Measurements from ENCODE around the gene CASKIN2. TPM values are rescaled to one million over a fixed set of nuclear protein-coding genes. Genes with fewer than 3 reads are reported as not detected.
"Not testable (repeated sequence)": the region's sequence is repeated elsewhere in the genome, so short reads cannot be mapped to it uniquely, and the experiment has no call there.

The CASKIN2 gene
- total RNA-seq, 1 experiment from 2014 or later: 19.2 TPM

DNA sequence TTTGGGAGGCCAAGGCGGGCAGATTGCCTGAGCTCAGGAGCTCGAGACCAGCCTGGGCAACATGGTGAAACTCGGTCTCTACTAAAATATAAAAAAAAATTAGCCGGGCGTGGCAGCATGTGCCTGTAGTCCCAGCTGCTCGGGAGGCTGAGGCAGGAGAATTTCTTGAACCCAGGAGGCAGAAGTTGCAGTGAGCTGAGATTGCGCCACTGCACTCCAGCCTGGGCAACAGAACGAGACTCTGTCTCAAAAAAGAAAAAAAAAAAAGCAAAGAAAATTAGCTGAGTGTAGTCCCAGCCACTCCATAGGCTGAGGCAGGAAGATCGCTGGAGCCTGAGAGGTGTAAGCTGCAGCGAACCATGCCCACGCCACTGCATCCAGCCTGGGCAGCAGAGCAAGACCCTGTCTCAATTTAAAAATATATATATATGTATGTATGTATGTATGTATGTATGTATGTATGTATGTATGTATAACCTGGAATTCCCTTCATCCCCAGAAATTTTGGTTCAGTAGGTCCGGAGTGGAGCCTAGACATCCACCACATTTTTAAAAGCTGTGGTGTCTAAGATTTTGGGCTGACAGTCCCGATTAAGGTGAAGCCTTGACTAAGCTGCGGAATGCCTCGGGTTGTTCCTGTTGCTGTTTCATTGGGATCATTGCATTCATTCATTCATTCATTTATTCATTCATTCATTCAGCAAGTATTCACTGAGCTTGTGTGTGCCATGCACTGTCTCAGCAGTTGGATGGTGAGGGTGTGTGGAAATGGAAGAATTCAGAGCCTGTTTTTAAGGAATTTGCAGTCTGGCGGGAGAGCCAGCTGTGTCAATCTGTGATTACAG, 33.0 kb downstream of the CASKIN2 start:
- H3K27me3 Mint-ChIP-seq (ENCODE audit: insufficient read depth, unreplicated experiment): no peaks in the 10 kb centered on the region
- H3K27ac Mint-ChIP-seq (ENCODE audit: low read depth, unreplicated experiment): no peak overlapping the region
- intact Hi-C loops (cut with micrococcal nuclease): no loop called here
- no peaks in the 10 kb centered on the region for H3K4me1 Mint-ChIP-seq (ENCODE audit: insufficient read depth, unreplicated experiment)
- H3K9me3 Mint-ChIP-seq (ENCODE audit: unreplicated experiment): no peaks in the 10 kb centered on the region
- no peak for DNase-seq (ENCODE audit: unreplicated experiment)
- POLR2A ChIA-PET: interaction anchor here (0.9 to 1.9 kb wide), 3 partner anchors 25 to 27 kb away, joined by 3 to 4 read pairs (median 4); partner anchors contain the start of gene TMEM94
- CTCF ChIA-PET: interaction anchor here (0.7 to 0.8 kb wide), 2 partner anchors 34 to 38 kb away, joined by 3 to 5 read pairs; partner anchors contain the start of gene TSEN54
- peaks cover 16% of the 10 kb centered on the region for H3K36me3 Mint-ChIP-seq (ENCODE audit: insufficient read depth, unreplicated experiment)
- BruUV-seq (replicated peaks): no TSS peak
- TF ChIP-seq, protein P1, sequence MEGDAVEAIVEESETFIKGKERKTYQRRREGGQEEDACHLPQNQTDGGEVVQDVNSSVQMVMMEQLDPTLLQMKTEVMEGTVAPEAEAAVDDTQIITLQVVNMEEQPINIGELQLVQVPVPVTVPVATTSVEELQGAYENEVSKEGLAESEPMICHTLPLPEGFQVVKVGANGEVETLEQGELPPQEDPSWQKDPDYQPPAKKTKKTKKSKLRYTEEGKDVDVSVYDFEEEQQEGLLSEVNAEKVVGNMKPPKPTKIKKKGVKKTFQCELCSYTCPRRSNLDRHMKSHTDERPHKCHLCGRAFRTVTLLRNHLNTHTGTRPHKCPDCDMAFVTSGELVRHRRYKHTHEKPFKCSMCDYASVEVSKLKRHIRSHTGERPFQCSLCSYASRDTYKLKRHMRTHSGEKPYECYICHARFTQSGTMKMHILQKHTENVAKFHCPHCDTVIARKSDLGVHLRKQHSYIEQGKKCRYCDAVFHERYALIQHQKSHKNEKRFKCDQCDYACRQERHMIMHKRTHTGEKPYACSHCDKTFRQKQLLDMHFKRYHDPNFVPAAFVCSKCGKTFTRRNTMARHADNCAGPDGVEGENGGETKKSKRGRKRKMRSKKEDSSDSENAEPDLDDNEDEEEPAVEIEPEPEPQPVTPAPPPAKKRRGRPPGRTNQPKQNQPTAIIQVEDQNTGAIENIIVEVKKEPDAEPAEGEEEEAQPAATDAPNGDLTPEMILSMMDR (IDR thresholded peaks at IDR 0.05; ENCODE audit: unreplicated experiment): no peak
- no peak overlapping the region for H3K4me3 Mint-ChIP-seq (ENCODE audit: unreplicated experiment)

DNA sequence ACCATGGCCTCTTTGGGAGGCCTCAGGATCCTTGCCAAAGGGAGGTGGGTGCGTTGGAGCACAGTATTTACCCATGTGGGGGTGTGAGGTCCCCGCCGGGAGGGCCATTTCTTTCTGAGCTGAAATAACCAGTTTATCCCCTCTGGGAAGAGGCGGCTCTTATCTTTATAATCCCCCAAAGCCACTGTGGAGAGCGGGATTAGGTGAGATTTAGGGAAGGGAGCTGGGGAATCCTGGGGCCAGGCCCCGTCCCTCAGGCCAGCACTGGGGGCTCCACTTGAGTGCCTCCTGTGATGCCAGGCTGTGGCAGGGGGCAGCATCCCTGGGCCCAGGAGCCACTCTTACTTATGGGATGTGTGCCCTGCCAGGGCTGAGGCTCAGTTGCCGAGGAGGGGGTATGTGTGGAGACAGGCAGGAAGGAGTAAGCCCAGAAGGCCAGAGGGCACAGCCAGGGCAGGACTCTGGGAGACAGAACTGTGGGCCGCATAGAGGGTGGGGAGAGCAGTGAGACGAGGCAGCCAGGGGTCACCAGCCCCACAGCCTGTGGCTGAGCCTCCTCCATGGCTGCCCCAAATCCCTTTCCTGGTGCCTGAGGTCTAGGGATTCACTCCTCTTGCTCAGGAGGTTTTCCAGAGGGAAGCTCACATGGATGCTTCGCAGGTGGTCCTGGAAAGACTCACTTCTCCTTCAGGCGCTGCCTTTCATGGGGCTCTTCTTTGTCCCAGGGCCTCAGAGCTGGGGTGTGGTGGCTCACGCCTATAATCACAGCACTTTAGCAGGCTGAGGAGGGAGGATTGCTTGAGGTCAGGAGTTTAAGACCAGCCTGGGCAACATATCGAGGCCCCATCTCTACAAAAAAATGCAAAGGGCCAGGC, 33.9 kb downstream of the CASKIN2 start:
- TF ChIP-seq, protein P1 (IDR thresholded peaks at IDR 0.05; ENCODE audit: unreplicated experiment): no peak
- Mint-ChIP-seq H3K27me3 (ENCODE audit: insufficient read depth, unreplicated experiment) (no peaks in the 10 kb centered on the region), H3K27ac (ENCODE audit: low read depth, unreplicated experiment) (no peak overlapping the region), H3K4me1 (ENCODE audit: insufficient read depth, unreplicated experiment) (no peaks in the 10 kb centered on the region), H3K9me3 (ENCODE audit: unreplicated experiment) (no peaks in the 10 kb centered on the region), H3K4me3 (ENCODE audit: unreplicated experiment) (no peak overlapping the region), H3K36me3 (ENCODE audit: insufficient read depth, unreplicated experiment) (peaks cover 20% of the 10 kb centered on the region)
- BruUV-seq (replicated peaks): no TSS peak
- CTCF ChIA-PET: interaction anchor here (0.8 kb wide), 1 partner anchor 35 kb away, joined by 3 read pairs; the partner anchor contains the start of gene TSEN54
- intact Hi-C loops (cut with micrococcal nuclease): no loop called here
- DNase-seq (ENCODE audit: unreplicated experiment): no peak
- POLR2A ChIA-PET: interaction anchor here (0.9 kb wide), 1 partner anchor 24 kb away, joined by 3 read pairs; no protein-coding TSS in a partner anchor

GRCh38 chr17:75480281-75480680, 35.1 kb downstream of the CASKIN2 start:
- Mint-ChIP-seq H3K27ac (ENCODE audit: low read depth, unreplicated experiment) (no peak overlapping the region), H3K9me3 (ENCODE audit: unreplicated experiment) (no peaks in the 10 kb centered on the region), H3K36me3 (ENCODE audit: insufficient read depth, unreplicated experiment) (peaks cover 20% of the 10 kb centered on the region), H3K27me3 (ENCODE audit: insufficient read depth, unreplicated experiment) (no peaks in the 10 kb centered on the region), H3K4me1 (ENCODE audit: insufficient read depth, unreplicated experiment) (no peaks in the 10 kb centered on the region), H3K4me3 (ENCODE audit: unreplicated experiment) (no peak overlapping the region)
- POLR2A ChIA-PET: no interaction called here
- TF ChIP-seq, protein P1 (IDR thresholded peaks at IDR 0.05; ENCODE audit: unreplicated experiment): no peak
- no peak for DNase-seq (ENCODE audit: unreplicated experiment)
- intact Hi-C loops (cut with micrococcal nuclease): no loop called here
- no TSS peak for BruUV-seq (replicated peaks)
- CTCF ChIA-PET: interaction anchor here (0.6 to 0.8 kb wide), 2 partner anchors 53 to 114 kb away, joined by 3 read pairs; no protein-coding TSS in a partner anchor

GRCh38 chr17:75478508-75478907, 36.8 kb downstream of the CASKIN2 start:
- no peak for DNase-seq (ENCODE audit: unreplicated experiment)
- no peaks in the 10 kb centered on the region for H3K27me3 Mint-ChIP-seq (ENCODE audit: insufficient read depth, unreplicated experiment)
- no peaks in the 10 kb centered on the region for H3K4me1 Mint-ChIP-seq (ENCODE audit: insufficient read depth, unreplicated experiment)
- intact Hi-C loops (cut with micrococcal nuclease): no loop called here
- CTCF ChIA-PET: no interaction called here
- no peaks in the 10 kb centered on the region for H3K9me3 Mint-ChIP-seq (ENCODE audit: unreplicated experiment)
- POLR2A ChIA-PET: interaction anchor here (0.7 kb wide), 1 partner anchor 593 kb away, joined by 3 read pairs; no protein-coding TSS in a partner anchor
- TF ChIP-seq, protein P1 (IDR thresholded peaks at IDR 0.05; ENCODE audit: unreplicated experiment): no peak
- no TSS peak for BruUV-seq (replicated peaks)
- H3K27ac Mint-ChIP-seq (ENCODE audit: low read depth, unreplicated experiment): no peak overlapping the region
- peaks cover 23% of the 10 kb centered on the region for H3K36me3 Mint-ChIP-seq (ENCODE audit: insufficient read depth, unreplicated experiment)
- no peak overlapping the region for H3K4me3 Mint-ChIP-seq (ENCODE audit: unreplicated experiment)

- DNase-seq (ENCODE audit: unreplicated experiment); intact Hi-C loops (cut with micrococcal nuclease); H3K27me3 Mint-ChIP-seq (ENCODE audit: insufficient read depth, unreplicated experiment); H3K9me3 Mint-ChIP-seq (ENCODE audit: unreplicated experiment); H3K4me3 Mint-ChIP-seq (ENCODE audit: unreplicated experiment); H3K27ac Mint-ChIP-seq (ENCODE audit: low read depth, unreplicated experiment); H3K4me1 Mint-ChIP-seq (ENCODE audit: insufficient read depth, unreplicated experiment); BruUV-seq (replicated peaks): not testable (repeated sequence)
- peaks cover 28% of the 10 kb centered on the region for H3K36me3 Mint-ChIP-seq (ENCODE audit: insufficient read depth, unreplicated experiment)
- ChIA-PET POLR2A (interaction anchor here (0.6 kb wide), 1 partner anchor 64 kb away, joined by 3 read pairs; no protein-coding TSS in a partner anchor), CTCF (interaction anchor here (0.9 kb wide), 1 partner anchor 52 kb away, joined by 3 read pairs; no protein-coding TSS in a partner anchor)
These were observed 37.9 kb downstream of the CASKIN2 start for GRCh38 chr17:75477490-75477862.
